DND-41 (cell line): ENCODE results near the gene LSM8.
A peak's percentile ranks its signal among the peaks of the same experiment; 100 is the strongest.

Source experiments
- ATAC-seq: fragments of 200-7000 bp; cut with Tn5 transposase; 3 replicates; pipeline ENCODE4 v1.9.1; 2021; ENCODE audit warnings: low read depth; ENCODE audit not compliant: insufficient read depth
- DNase-seq: peaks from one replicate; pipeline ENCODE4 v3.0.0-alpha.2; 2020
- H2AFZ ChIP-seq: 2 replicates; pipeline ENCODE4 v1.6.0; 2012; ENCODE audit warnings: low read depth, low read length
- H3K27ac ChIP-seq: 2 replicates; pipeline ENCODE4 v1.5.1; 2012; ENCODE audit warnings: low read length, inconsistent platforms
- H3K27me3 ChIP-seq: fragments of 200-600 bp; sonication (generic); 2 replicates; pipeline ENCODE4 v1.6.0; 2012; ENCODE audit warnings: low read length, mild to moderate bottlenecking, inconsistent platforms; ENCODE audit not compliant: insufficient read depth, poor library complexity
- H3K36me3 ChIP-seq: 2 replicates; pipeline ENCODE4 v1.5.1; 2012; ENCODE audit warnings: low read length, inconsistent platforms; ENCODE audit not compliant: insufficient read depth
- H3K4me1 ChIP-seq: 2 replicates; pipeline ENCODE4 v1.5.1; 2012; ENCODE audit warnings: mild to moderate bottlenecking, low read length; ENCODE audit not compliant: insufficient read depth
- H3K4me2 ChIP-seq: 2 replicates; pipeline ENCODE4 v1.6.0; 2012; ENCODE audit warnings: mild to moderate bottlenecking, moderate library complexity, low read length, inconsistent platforms; ENCODE audit not compliant: insufficient read depth
- H3K4me3 ChIP-seq, 2 experiments: fragments of 200-600 bp in 1 of 2; shearing (Covaris generic) in 1 of 2; 2 replicates each; pipeline ENCODE4 v1.5.1; 2012 to 2016; ENCODE audit warnings: inconsistent platforms in 2 of 2, low read length in 2 of 2, mild to moderate bottlenecking in 2 of 2, low read depth in 1 of 2, moderate library complexity in 1 of 2
- H3K79me2 ChIP-seq: 2 replicates; pipeline ENCODE4 v1.6.0; 2012; ENCODE audit warnings: low read length, inconsistent platforms; ENCODE audit not compliant: insufficient read depth
- H3K9ac ChIP-seq: 2 replicates; pipeline ENCODE4 v1.6.0; 2012; ENCODE audit warnings: low read depth, mild to moderate bottlenecking, inconsistent platforms, low read length, moderate library complexity
- H3K9me3 ChIP-seq: 2 replicates; pipeline ENCODE4 v1.5.1; 2012; ENCODE audit warnings: low read length, moderate library complexity, mild to moderate bottlenecking, inconsistent platforms; ENCODE audit not compliant: insufficient read depth, severe bottlenecking
- H4K20me1 ChIP-seq: 2 replicates; pipeline ENCODE4 v1.6.0; 2012; ENCODE audit warnings: low read length; ENCODE audit not compliant: insufficient read depth
- EZH2 ChIP-seq: IDR thresholded peaks from 3 replicates; pipeline ENCODE4 v1.6.1; 2012; ENCODE audit warnings: borderline replicate concordance, low read depth, mild to moderate bottlenecking, moderate library complexity, low read length, inconsistent platforms; ENCODE audit not compliant: severe bottlenecking
- TF ChIP-seq, protein P1 (sequence below): IDR thresholded peaks from 2 replicates; pipeline ENCODE4 v1.5.1; 2012; ENCODE audit warnings: borderline replicate concordance, low read length, moderate library complexity, mild to moderate bottlenecking; ENCODE audit not compliant: poor library complexity, severe bottlenecking; ENCODE audit errors: extremely low read depth

Gene LSM8

DNA sequence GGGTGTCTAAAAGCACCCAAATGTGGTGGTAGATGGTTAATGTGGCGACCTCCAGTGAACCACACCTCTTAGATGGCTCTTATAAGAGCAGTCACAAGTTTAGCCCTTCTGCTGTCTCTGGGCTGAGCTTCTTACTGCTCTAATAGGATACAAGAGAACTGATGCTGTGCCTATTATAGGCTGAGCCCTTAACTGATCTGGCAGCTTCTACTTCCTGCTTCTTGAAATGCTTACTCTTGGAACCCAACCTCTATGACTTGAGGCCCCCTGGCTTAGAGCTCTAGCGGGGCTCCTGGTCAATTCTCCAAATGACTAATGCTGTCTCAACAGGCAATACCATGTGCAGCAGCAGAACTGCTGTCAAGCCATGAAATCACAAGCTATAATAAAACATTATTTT is 35.0 kb upstream of the LSM8 start:
- peak; percentile 42; the same call in 1 of the 3 replicates for ATAC-seq
- Histone ChIP-seq H3K9ac (no peak overlapping the region), H4K20me1 (no peaks in the 10 kb centered on the region), H3K4me2 (no peak overlapping the region), H2AFZ (no peak overlapping the region), H3K4me1 (no peaks in the 10 kb centered on the region), H3K79me2 (no peaks in the 10 kb centered on the region), H3K9me3 (no peaks in the 10 kb centered on the region), H3K36me3 (no peaks in the 10 kb centered on the region), H3K4me3 (no peak overlapping the region), H3K27ac (no peak overlapping the region), H3K27me3 (peaks cover 8% of the 10 kb centered on the region)
- no peak for DNase-seq
- no peak for TF ChIP-seq EZH2
- TF ChIP-seq, protein P1, sequence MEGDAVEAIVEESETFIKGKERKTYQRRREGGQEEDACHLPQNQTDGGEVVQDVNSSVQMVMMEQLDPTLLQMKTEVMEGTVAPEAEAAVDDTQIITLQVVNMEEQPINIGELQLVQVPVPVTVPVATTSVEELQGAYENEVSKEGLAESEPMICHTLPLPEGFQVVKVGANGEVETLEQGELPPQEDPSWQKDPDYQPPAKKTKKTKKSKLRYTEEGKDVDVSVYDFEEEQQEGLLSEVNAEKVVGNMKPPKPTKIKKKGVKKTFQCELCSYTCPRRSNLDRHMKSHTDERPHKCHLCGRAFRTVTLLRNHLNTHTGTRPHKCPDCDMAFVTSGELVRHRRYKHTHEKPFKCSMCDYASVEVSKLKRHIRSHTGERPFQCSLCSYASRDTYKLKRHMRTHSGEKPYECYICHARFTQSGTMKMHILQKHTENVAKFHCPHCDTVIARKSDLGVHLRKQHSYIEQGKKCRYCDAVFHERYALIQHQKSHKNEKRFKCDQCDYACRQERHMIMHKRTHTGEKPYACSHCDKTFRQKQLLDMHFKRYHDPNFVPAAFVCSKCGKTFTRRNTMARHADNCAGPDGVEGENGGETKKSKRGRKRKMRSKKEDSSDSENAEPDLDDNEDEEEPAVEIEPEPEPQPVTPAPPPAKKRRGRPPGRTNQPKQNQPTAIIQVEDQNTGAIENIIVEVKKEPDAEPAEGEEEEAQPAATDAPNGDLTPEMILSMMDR: no peak

DNA sequence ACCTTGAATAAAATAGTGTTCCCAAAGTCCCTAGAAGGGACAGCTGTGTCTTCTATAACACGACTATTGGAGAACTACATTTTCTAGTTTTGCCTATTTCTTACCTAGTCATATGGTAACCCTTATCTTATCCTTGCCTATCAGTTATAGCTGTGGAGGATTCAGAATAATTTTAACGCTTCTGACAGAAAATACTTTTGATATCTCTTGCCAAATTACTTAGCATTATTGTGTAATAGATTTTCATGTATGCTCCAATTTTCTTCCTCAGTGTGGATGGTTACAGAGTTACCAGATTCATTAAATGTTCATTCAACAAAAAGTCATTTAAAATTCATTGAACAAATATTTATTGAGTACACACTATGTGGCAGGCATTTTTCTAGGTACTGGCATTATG is 34.6 kb upstream of the LSM8 start:
- H3K27me3 ChIP-seq: peaks cover 8% of the 10 kb centered on the region
- H2AFZ ChIP-seq: no peak overlapping the region
- no peaks in the 10 kb centered on the region for H4K20me1 ChIP-seq
- no peaks in the 10 kb centered on the region for H3K9me3 ChIP-seq
- ATAC-seq (no peak), DNase-seq (no peak)
- no peaks in the 10 kb centered on the region for H3K4me1 ChIP-seq
- no peak overlapping the region for H3K4me2 ChIP-seq
- no peak overlapping the region for H3K9ac ChIP-seq
- H3K36me3 ChIP-seq: no peaks in the 10 kb centered on the region
- H3K27ac ChIP-seq: no peak overlapping the region
- no peaks in the 10 kb centered on the region for H3K79me2 ChIP-seq
- no peak overlapping the region for H3K4me3 ChIP-seq
- TF ChIP-seq, protein P1: no peak
- no peak for TF ChIP-seq EZH2

DNA sequence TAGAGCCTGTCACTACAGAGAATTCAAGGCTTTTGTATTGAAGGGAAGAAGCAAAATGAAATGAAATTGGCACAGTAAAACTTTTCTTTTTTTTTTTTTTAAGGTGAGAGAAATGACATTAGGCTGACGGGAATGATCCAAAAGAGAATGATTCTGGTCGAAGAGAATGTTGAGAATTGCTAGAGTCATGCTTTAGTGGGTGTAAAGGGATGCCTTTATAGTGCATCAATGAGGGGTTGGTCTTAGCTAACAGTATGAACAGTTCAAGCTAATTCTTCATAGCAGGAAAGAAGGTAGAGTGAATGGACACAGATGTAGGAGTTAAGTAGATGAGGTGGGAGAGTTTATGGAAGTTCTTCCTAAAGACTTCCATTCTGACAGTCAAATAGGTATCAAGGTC is 32.3 kb upstream of the LSM8 start:
- TF ChIP-seq, protein P1: no peak
- TF ChIP-seq EZH2: no peak
- no peaks in the 10 kb centered on the region for H4K20me1 ChIP-seq
- H3K4me2 ChIP-seq: no peak overlapping the region
- no peak overlapping the region for H2AFZ ChIP-seq
- no peak overlapping the region for H3K9ac ChIP-seq
- no peak for DNase-seq
- no peaks in the 10 kb centered on the region for H3K9me3 ChIP-seq
- H3K4me3 ChIP-seq: no peak overlapping the region
- peaks cover 8% of the 10 kb centered on the region for H3K27me3 ChIP-seq
- H3K36me3 ChIP-seq: no peaks in the 10 kb centered on the region
- no peak for ATAC-seq
- H3K27ac ChIP-seq: no peak overlapping the region
- H3K4me1 ChIP-seq: no peaks in the 10 kb centered on the region
- no peaks in the 10 kb centered on the region for H3K79me2 ChIP-seq

DNA sequence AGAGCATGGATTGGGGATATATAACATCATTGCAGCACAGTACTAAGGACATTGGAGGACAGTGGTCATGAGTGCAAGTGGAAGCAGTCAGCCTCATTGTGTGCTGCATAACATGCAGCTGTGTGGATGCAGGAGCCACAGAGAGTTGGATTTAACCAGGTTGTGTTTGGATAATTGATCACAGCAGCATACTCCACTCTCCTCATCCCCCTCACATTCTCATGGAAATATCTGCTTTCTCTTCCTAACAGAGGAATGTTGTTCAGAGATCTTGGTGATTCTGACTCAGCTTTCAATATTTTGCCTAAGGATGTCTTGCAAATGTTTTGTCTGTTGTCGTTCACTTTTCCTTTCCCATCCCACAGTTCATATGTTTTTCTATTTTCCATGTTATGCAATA is 31.8 kb upstream of the LSM8 start:
- Histone ChIP-seq H3K9me3 (no peaks in the 10 kb centered on the region), H2AFZ (no peak overlapping the region), H3K36me3 (no peaks in the 10 kb centered on the region), H3K79me2 (no peaks in the 10 kb centered on the region), H3K4me1 (no peaks in the 10 kb centered on the region), H3K27me3 (peaks cover 8% of the 10 kb centered on the region), H3K27ac (no peak overlapping the region), H3K4me2 (no peak overlapping the region), H3K9ac (no peak overlapping the region), H3K4me3 (no peak overlapping the region), H4K20me1 (no peaks in the 10 kb centered on the region)
- ATAC-seq (no peak), DNase-seq (no peak)
- TF ChIP-seq, protein P1: no peak
- no peak for TF ChIP-seq EZH2
